Measurements from ENCODE around the gene SPATA12. TPM values are rescaled to one million over a fixed set of nuclear protein-coding genes. Genes with fewer than 3 reads are reported as not detected.

SPATA12 gene
- total RNA-seq, 1 experiment from 2014 or later, result 0.10 TPM

- ChIA-PET CTCF (no interaction called here), POLR2A (no interaction called here)
- Histone ChIP-seq H3K27me3 (ENCODE audit: control insufficient read depth, insufficient read depth, low read length) (no peaks in the 10 kb centered on the region), H3K36me3 (ENCODE audit: control insufficient read depth, insufficient read depth, low read length) (no peaks in the 10 kb centered on the region), H3K27ac (ENCODE audit: low read length) (no peak overlapping the region), H3K4me3 (ENCODE audit: low read depth in 2 of 2, low read length in 2 of 2) (no peak overlapping the region), H3K9me3 (ENCODE audit: control insufficient read depth, insufficient read depth, low read depth, low read length) (no peaks in the 10 kb centered on the region), H3K4me1 (ENCODE audit: control insufficient read depth, insufficient read depth, low read length) (peaks cover 8% of the 10 kb centered on the region; the same call in 1 of the 2 replicates)
- TF ChIP-seq TCF7L2 (IDR thresholded peaks at IDR 0.05; ENCODE audit: low read depth, low read length) (no peak), CTCF (IDR thresholded peaks at IDR 0.05) (no peak), SIN3A (IDR thresholded peaks at IDR 0.05; ENCODE audit: borderline replicate concordance, insufficient read depth, low read depth, low read length) (no peak), POLR2AphosphoS5 (IDR thresholded peaks at IDR 0.05; ENCODE audit: low read depth, low read length) (no peak)
- TF ChIP-seq, protein P1, sequence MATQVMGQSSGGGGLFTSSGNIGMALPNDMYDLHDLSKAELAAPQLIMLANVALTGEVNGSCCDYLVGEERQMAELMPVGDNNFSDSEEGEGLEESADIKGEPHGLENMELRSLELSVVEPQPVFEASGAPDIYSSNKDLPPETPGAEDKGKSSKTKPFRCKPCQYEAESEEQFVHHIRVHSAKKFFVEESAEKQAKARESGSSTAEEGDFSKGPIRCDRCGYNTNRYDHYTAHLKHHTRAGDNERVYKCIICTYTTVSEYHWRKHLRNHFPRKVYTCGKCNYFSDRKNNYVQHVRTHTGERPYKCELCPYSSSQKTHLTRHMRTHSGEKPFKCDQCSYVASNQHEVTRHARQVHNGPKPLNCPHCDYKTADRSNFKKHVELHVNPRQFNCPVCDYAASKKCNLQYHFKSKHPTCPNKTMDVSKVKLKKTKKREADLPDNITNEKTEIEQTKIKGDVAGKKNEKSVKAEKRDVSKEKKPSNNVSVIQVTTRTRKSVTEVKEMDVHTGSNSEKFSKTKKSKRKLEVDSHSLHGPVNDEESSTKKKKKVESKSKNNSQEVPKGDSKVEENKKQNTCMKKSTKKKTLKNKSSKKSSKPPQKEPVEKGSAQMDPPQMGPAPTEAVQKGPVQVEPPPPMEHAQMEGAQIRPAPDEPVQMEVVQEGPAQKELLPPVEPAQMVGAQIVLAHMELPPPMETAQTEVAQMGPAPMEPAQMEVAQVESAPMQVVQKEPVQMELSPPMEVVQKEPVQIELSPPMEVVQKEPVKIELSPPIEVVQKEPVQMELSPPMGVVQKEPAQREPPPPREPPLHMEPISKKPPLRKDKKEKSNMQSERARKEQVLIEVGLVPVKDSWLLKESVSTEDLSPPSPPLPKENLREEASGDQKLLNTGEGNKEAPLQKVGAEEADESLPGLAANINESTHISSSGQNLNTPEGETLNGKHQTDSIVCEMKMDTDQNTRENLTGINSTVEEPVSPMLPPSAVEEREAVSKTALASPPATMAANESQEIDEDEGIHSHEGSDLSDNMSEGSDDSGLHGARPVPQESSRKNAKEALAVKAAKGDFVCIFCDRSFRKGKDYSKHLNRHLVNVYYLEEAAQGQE (IDR thresholded peaks at IDR 0.05; ENCODE audit: insufficient read depth in 1 of 2, low read depth in 2 of 2, low read length in 1 of 2), result no peak
- intact Hi-C loops (cut with micrococcal nuclease; ENCODE audit: unreplicated experiment) (no loop called here), in situ Hi-C loops (cut with HindIII; ENCODE audit: low pct_unique_long_range_greater_than_20kb, low sequenced_read_pairs) (no loop called here)
- ATAC-seq (no peak), DNase-seq (ENCODE audit: low read depth, low spot score) (no peak)
- BruUV-seq (replicated peaks), result no TSS peak
These were observed 50.3 kb downstream of the SPATA12 start for GRCh38 chr3:57110798-57111197.

GRCh38 chr3:57112206-57112605 is 51.7 kb downstream of the SPATA12 start:
- Histone ChIP-seq H3K4me1 (ENCODE audit: control insufficient read depth, insufficient read depth, low read length) (peaks cover 8% of the 10 kb centered on the region; the same call in 1 of the 2 replicates), H3K4me3 (ENCODE audit: low read depth in 2 of 2, low read length in 2 of 2) (no peak overlapping the region), H3K9me3 (ENCODE audit: control insufficient read depth, insufficient read depth, low read depth, low read length) (no peaks in the 10 kb centered on the region), H3K36me3 (ENCODE audit: control insufficient read depth, insufficient read depth, low read length) (no peaks in the 10 kb centered on the region), H3K27ac (ENCODE audit: low read length) (no peak overlapping the region), H3K27me3 (ENCODE audit: control insufficient read depth, insufficient read depth, low read length) (no peaks in the 10 kb centered on the region)
- ATAC-seq, result no peak
- ChIA-PET CTCF (interaction anchor here (0.7 kb wide), 1 partner anchor 91 kb away, joined by 3 read pairs; no protein-coding TSS in a partner anchor), POLR2A (interaction anchor here (0.6 kb wide), 1 partner anchor 28 kb away, joined by 3 read pairs; no protein-coding TSS in a partner anchor)
- BruUV-seq (replicated peaks), result no TSS peak
- TF ChIP-seq, protein P1 (IDR thresholded peaks at IDR 0.05; ENCODE audit: insufficient read depth in 1 of 2, low read depth in 2 of 2, low read length in 1 of 2), result no peak
- peak; percentile 62 for TF ChIP-seq CTCF (IDR thresholded peaks at IDR 0.05)
- in situ Hi-C loops (cut with HindIII; ENCODE audit: low pct_unique_long_range_greater_than_20kb, low sequenced_read_pairs), result no loop called here
- intact Hi-C loops (cut with micrococcal nuclease; ENCODE audit: unreplicated experiment), result no loop called here
- no peak for DNase-seq (ENCODE audit: low read depth, low spot score)

Measured in Panc1 (cell line).